Type B pancreatic cell (in vitro differentiated cells): ENCODE measurements around the gene GCKR. TPM values are rescaled to one million over a fixed set of nuclear protein-coding genes. Genes with fewer than 3 reads are reported as not detected.
A peak's percentile ranks its signal among the peaks of the same experiment; 100 is the strongest.

Source experiments
- DNase-seq: peaks from one replicate; pipeline ENCODE4 v3.0.0; 2021; ENCODE audit warnings: mixed read lengths; ENCODE audit not compliant: unreplicated experiment; ENCODE audit errors: extremely low spot score
- H3K27ac Mint-ChIP-seq: 2 replicates; pipeline ENCODE4 v1.8.0; 2021; ENCODE audit warnings: mild to moderate bottlenecking, mixed read lengths
- H3K27me3 Mint-ChIP-seq: 2 replicates; pipeline ENCODE4 v1.8.0; 2021; ENCODE audit warnings: mixed read lengths
- H3K36me3 Mint-ChIP-seq: 2 replicates; pipeline ENCODE4 v1.8.0; 2021; ENCODE audit warnings: mixed read lengths
- H3K4me1 Mint-ChIP-seq: one replicate; pipeline ENCODE4 v1.8.0; 2021; ENCODE audit warnings: mixed read lengths; ENCODE audit not compliant: unreplicated experiment
- H3K4me3 Mint-ChIP-seq: 2 replicates; pipeline ENCODE4 v1.8.0; 2021; ENCODE audit warnings: mild to moderate bottlenecking, mixed read lengths
- H3K9me3 Mint-ChIP-seq: 2 replicates; pipeline ENCODE4 v1.8.0; 2021; ENCODE audit warnings: mixed read lengths
- CTCF ChIP-seq: fragments of 200-600 bp; sonication (generic); conservative IDR thresholded peaks from 2 replicates; pipeline ENCODE4 v1.5.0; 2021; ENCODE audit warnings: antibody characterized with exemption, mild to moderate bottlenecking
- total RNA-seq: library from RNA; stranded (reverse); gene quantifications from 2 replicates; pipeline ENCODE4 v1.2.1, GENCODE V29; 2021; ENCODE audit warnings: low replicate concordance

The GCKR gene
- total RNA-seq, 1 donor from 2014 or later = 0.65 TPM

GRCh38 chr2:27492557-27492956 lies 4.1 kb upstream of the GCKR start:
- peaks cover 13% of the 10 kb centered on the region for H3K4me1 Mint-ChIP-seq
- no peak overlapping the region for H3K27ac Mint-ChIP-seq
- no peaks in the 10 kb centered on the region for H3K9me3 Mint-ChIP-seq
- TF ChIP-seq CTCF = no peak
- H3K36me3 Mint-ChIP-seq = no peaks in the 10 kb centered on the region
- H3K27me3 Mint-ChIP-seq = peaks cover 30% of the 10 kb centered on the region
- H3K4me3 Mint-ChIP-seq = no peak overlapping the region
- DNase-seq = no peak

DNA sequence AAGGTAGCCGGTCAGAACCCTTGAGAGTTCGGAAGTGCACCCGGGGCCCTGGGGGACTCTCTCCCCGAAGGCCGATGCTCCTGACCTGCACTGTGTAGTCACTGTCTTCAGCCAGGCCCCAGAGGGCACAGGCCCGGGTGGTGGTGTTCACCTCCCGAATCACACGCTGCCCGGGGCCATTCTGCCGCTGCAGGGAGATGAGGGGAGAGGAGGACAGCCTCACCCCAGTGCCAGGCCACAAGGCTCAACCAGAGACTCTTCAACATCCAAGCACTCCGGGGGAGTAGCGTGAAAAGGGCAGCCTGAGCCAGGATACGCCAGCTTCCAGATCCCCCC lies 2.7 kb upstream of the GCKR start:
- no peaks in the 10 kb centered on the region for H3K36me3 Mint-ChIP-seq
- DNase-seq = no peak
- H3K4me3 Mint-ChIP-seq = peak overlapping the region; percentile 78
- H3K27ac Mint-ChIP-seq = peak overlapping the region; percentile 20
- no peak for TF ChIP-seq CTCF
- peaks cover 44% of the 10 kb centered on the region for H3K27me3 Mint-ChIP-seq
- H3K4me1 Mint-ChIP-seq = peaks cover 13% of the 10 kb centered on the region
- no peaks in the 10 kb centered on the region for H3K9me3 Mint-ChIP-seq

DNA sequence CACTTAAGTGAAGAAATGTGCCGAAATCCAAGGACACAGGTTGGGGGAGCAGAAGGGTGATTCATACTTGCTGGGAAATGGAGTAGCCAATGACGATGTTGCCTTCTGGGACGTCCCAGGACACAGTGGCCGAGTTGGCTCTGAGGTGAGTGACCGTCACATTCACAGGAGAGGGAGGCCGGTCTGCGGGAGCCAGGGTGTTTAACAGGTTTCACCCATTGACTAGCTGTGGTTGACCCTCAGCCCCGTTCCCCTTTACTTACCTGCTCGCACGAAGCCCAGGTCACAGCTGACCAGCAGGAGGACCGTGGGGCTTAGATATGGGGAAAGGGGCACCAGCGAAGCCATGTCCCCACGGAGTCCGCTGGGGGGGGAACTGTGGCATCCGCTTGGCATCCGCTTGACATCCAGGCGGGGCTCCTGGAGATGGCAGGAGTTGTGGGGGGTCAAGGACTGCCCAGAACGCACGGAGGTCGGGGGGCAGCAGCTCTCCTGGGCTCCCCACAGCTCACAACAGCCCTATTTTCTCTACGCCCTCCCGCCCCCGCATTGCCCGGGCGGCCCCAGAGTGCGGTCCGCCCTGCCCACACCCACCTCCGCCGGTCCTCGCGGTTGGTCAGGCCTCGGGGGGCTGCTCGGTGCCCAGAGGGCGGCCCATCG lies 2.2 kb upstream of the GCKR start:
- Mint-ChIP-seq H3K27ac (peak overlapping the region; percentile 15), H3K4me3 (peak overlapping the region; percentile 78), H3K4me1 (peaks cover 9% of the 10 kb centered on the region), H3K27me3 (peaks cover 47% of the 10 kb centered on the region), H3K9me3 (no peaks in the 10 kb centered on the region), H3K36me3 (no peaks in the 10 kb centered on the region)
- DNase-seq = no peak
- no peak for TF ChIP-seq CTCF

GRCh38 chr2:27494944-27495554 lies 1.6 kb upstream of the GCKR start, which contains the start of gene FNDC4:
TSS of gene FNDC4 (minus strand) at chr2:27495200. CDS start at chr2:27494679, 521 bp downstream.
- Mint-ChIP-seq H3K27ac (peak within 1 kb of the TSS; percentile 54), H3K36me3 (no peaks in the 10 kb centered on the region), H3K27me3 (peaks cover 51% of the 10 kb centered on the region), H3K9me3 (no peaks in the 10 kb centered on the region), H3K4me1 (peaks cover 2% of the 10 kb centered on the region), H3K4me3 (peak within 1 kb of the TSS; percentile 88)
- no peak for DNase-seq
- no peak for TF ChIP-seq CTCF

- Mint-ChIP-seq H3K4me1 (no peaks in the 10 kb centered on the region), H3K36me3 (no peaks in the 10 kb centered on the region), H3K27me3 (peaks cover 56% of the 10 kb centered on the region), H3K27ac (peak overlapping the region; percentile 54), H3K9me3 (no peaks in the 10 kb centered on the region), H3K4me3 (peak overlapping the region; percentile 88)
- DNase-seq = no peak
- TF ChIP-seq CTCF = no peak
Observed at GRCh38 chr2:27495840-27496356, 741 bp upstream of the GCKR start.
